WTC11 (cell line): ENCODE measurements around the gene GDPGP1.

Experiments
- CREB1 ChIP-seq: sonication (generic); formaldehyde crosslinking; IDR thresholded peaks from 2 replicates; pipeline ENCODE4 v1.8.0; 2023; ENCODE audit warnings: mild to moderate bottlenecking, missing genetic modification reagents
- MAX ChIP-seq: sonication (generic); formaldehyde crosslinking; IDR thresholded peaks from 2 replicates; pipeline ENCODE4 v1.8.0; 2022; ENCODE audit warnings: mild to moderate bottlenecking, missing genetic modification reagents
- MLX ChIP-seq: sonication (generic); formaldehyde crosslinking; IDR thresholded peaks from 2 replicates; pipeline ENCODE4 v1.8.1; 2023; ENCODE audit warnings: mild to moderate bottlenecking, missing genetic modification reagents, moderate library complexity
- TEAD1 ChIP-seq: sonication (generic); formaldehyde crosslinking; IDR thresholded peaks from 2 replicates; pipeline ENCODE4 v1.8.0; 2022; ENCODE audit warnings: mild to moderate bottlenecking, missing genetic modification reagents
- TP53 ChIP-seq: sonication (generic); formaldehyde crosslinking; IDR thresholded peaks from 2 replicates; pipeline ENCODE4 v1.8.1; 2023; ENCODE audit warnings: mild to moderate bottlenecking, missing genetic modification reagents
- TF ChIP-seq, protein P1 (sequence below): sonication (generic); formaldehyde crosslinking; IDR thresholded peaks from 2 replicates; pipeline ENCODE4 v1.8.1; 2023; ENCODE audit warnings: mild to moderate bottlenecking, missing genetic modification reagents
- TF ChIP-seq, protein P2 (sequence below): fragments of 250-450 bp; sonication (Bioruptor Pico); IDR thresholded peaks from 2 replicates; pipeline ENCODE4 v2.1.2; 2022; ENCODE audit warnings: mild to moderate bottlenecking, moderate library complexity
- TF ChIP-seq, protein P3 (sequence below): fragments of 200-600 bp; IDR thresholded peaks from 2 replicates; pipeline ENCODE4 v1.8.0; 2022; ENCODE audit warnings: antibody characterized with exemption

DNA sequence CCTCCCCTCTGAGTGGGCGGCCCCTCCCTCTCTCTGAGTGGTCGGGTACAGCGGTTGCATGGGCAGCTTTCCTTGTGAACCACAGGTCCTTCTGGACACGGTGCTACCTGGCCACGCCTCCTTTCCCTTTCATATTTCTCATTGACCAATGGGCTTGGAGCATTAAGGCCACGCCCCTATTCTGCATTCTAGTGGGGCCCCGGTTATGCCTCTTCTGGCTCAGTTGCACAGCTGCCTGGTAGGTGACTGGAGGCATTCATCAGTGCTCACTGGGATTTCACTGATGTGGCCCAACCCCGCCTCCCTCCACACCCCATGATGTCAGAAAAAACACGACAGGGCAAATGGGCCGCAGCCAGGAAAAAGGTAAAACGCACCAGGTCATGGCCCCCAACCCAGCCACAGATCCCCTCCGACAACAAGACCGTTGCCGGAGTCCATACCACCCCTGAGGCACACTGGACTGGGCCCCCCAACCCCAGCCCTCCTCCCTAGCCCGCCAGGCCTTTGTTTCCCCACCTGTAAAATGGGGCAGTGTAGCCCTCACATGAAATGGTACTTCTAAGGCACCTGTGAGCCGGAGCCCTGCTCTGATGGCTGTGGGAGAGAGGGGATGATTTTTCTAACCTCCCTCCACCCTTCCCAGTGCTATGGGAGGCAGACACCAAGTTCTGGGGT is 57.8 kb downstream of the GDPGP1 start:
- TF ChIP-seq TP53 (no peak), MLX (CRISPR knock-in tag) (no peak), TEAD1 (CRISPR knock-in tag) (no peak), CREB1 (CRISPR knock-in tag) (no peak), MAX (CRISPR knock-in tag) (no peak)
- TF ChIP-seq, protein P1, sequence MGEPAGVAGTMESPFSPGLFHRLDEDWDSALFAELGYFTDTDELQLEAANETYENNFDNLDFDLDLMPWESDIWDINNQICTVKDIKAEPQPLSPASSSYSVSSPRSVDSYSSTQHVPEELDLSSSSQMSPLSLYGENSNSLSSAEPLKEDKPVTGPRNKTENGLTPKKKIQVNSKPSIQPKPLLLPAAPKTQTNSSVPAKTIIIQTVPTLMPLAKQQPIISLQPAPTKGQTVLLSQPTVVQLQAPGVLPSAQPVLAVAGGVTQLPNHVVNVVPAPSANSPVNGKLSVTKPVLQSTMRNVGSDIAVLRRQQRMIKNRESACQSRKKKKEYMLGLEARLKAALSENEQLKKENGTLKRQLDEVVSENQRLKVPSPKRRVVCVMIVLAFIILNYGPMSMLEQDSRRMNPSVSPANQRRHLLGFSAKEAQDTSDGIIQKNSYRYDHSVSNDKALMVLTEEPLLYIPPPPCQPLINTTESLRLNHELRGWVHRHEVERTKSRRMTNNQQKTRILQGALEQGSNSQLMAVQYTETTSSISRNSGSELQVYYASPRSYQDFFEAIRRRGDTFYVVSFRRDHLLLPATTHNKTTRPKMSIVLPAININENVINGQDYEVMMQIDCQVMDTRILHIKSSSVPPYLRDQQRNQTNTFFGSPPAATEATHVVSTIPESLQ (CRISPR knock-in tag) = no peak
- TF ChIP-seq, protein P2, sequence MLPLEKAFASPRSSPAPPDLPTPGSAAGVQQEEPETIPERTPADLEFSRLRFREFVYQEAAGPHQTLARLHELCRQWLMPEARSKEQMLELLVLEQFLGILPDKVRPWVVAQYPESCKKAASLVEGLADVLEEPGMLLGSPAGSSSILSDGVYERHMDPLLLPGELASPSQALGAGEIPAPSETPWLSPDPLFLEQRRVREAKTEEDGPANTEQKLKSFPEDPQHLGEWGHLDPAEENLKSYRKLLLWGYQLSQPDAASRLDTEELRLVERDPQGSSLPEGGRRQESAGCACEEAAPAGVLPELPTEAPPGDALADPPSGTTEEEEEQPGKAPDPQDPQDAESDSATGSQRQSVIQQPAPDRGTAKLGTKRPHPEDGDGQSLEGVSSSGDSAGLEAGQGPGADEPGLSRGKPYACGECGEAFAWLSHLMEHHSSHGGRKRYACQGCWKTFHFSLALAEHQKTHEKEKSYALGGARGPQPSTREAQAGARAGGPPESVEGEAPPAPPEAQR (CRISPR knock-in tag) = no peak
- TF ChIP-seq, protein P3, sequence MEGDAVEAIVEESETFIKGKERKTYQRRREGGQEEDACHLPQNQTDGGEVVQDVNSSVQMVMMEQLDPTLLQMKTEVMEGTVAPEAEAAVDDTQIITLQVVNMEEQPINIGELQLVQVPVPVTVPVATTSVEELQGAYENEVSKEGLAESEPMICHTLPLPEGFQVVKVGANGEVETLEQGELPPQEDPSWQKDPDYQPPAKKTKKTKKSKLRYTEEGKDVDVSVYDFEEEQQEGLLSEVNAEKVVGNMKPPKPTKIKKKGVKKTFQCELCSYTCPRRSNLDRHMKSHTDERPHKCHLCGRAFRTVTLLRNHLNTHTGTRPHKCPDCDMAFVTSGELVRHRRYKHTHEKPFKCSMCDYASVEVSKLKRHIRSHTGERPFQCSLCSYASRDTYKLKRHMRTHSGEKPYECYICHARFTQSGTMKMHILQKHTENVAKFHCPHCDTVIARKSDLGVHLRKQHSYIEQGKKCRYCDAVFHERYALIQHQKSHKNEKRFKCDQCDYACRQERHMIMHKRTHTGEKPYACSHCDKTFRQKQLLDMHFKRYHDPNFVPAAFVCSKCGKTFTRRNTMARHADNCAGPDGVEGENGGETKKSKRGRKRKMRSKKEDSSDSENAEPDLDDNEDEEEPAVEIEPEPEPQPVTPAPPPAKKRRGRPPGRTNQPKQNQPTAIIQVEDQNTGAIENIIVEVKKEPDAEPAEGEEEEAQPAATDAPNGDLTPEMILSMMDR = no peak
